GM19240 (cell line): ENCODE measurements around the gene RNF43.
"Not testable (repeated sequence)": the region's sequence is repeated elsewhere in the genome, so short reads cannot be mapped to it uniquely, and the experiment has no call there.

ENCODE experiments used
- DNase-seq: peaks from one replicate; pipeline ENCODE4 v3.0.0; 2011; ENCODE audit warnings: low spot score; ENCODE audit not compliant: insufficient read length

The RNF43 gene

DNA sequence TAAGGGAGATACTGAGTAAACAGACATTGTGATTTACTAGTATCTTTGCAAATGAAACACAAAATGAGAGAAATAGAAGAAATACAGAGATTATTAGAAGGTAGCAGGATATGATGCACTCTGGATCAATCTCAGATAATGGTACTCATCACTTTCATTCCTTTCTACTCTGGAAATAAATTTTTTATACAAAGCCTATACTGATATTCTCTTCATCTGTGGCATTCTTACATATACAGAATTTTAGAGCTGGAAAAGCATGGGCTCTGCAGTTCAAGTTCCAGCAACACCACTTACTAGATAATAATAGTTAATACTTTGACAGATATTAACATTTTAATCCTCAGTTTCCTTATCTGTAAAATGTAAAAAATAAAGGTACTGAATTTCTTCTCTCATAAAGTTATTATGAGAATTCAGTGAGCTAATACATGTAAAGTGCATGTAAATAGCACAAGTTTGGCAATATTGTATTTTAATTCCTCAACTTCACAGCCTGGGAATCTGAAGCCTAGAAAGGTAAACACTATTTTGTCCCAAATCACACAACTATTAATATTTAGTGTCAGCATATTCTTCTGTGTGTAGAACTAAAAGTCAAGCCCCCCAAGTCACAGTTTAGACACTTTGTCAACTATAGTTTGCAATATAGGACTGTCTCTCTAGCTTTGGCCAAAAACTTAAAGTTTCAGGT lies 6.5 kb downstream of the RNF43 start:
- no peak for DNase-seq

- no peak for DNase-seq
Measured at GRCh38 chr17:58409432-58409831, 7.9 kb downstream of the RNF43 start.

DNA sequence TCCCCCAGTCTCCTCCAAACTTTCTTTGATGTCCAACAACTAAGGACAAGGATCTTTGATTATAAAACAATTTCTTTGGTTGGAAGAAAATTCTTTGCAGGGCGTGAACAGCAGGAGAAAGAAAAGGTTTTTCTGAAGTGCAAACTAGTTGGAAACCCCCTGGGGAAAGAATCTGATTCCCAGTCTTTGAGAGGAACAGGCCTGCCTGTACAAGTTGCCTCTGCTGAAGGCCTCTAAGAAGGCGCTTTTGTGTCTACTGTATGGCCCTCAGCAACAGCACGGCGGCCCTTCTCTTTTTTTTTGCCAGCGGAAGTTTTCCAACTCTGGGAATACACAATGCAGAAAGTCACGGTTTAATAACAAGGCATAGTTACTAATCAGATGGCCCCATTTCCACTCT lies 14.0 kb downstream of the RNF43 start:
- DNase-seq = no peak

GRCh38 chr17:58402679-58403078 lies 14.7 kb downstream of the RNF43 start:
- no peak for DNase-seq

DNA sequence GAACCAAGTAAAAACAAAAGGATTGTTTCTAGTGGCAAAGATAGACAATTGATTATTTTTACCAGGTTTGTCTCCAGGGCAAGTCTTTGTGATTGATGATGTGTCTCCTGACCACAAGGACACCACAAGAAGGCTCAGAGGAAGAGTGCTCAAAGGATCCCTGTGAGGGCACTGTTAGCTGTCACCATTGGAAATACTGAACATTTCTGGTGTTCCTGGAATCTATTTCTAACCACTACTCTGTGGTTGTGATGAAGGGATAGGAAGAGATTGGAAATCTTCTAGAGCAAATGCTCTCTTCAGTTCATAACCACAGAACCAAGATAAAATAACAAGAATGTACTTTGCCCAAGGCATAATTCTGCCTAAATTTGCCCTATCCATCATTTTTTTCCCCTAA lies 15.3 kb downstream of the RNF43 start:
- DNase-seq = no peak

DNA sequence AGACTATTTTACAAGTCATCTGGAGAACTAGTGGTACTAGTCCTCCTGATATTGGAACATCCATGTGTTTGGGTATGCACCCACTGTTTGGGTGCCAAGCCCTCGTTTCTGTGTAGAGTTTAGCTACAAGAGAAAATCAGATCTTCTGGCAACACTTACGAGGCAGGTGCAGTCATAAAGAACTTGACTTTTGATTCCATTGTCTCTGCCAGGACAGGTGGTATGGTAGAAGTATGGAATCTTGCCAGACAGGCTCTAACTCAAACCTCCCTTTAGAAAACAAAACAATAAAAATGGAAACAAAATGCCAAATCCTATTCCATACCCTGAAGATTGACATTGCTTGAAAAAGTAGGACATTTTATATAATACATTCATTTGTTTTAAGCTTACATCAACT lies 16.0 kb downstream of the RNF43 start:
- DNase-seq = no peak

DNA sequence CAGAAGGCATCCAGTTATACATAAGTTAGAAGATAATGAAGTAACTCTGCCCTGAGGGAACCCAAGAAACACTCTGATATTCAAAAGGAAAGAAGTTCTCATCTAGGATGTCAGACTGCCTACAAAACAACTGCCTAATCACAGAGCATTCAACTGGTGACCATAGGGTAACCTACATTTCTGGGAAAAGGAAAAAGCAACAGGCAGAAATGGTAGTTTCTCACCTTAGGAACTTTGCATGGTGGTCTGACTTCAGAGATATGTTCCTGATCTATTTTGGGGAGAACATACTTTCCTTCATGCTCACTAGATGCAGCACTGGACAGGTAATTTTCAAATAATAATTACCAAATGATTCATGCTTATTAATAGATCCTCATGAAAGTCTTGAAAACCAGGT lies 16.5 kb downstream of the RNF43 start:
- no peak for DNase-seq

DNA sequence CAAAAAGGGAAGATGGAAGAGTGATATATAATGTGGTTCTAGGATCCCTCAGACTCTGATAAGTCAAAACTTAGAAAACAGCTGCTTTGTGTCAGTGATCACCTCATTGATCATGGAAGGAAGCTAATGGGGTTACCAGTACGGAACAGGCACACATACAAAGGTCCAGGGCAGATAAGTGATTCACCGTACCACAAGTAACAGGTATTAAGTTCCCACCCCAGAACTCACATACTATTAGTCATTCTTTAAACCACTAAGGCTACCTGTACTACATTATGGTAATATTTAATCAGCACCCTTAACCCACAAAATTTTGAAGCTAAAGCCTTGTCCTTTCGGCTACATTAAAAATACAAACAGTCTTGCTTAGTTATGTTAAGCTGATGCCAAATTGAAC lies 17.4 kb downstream of the RNF43 start:
- no peak for DNase-seq

DNA sequence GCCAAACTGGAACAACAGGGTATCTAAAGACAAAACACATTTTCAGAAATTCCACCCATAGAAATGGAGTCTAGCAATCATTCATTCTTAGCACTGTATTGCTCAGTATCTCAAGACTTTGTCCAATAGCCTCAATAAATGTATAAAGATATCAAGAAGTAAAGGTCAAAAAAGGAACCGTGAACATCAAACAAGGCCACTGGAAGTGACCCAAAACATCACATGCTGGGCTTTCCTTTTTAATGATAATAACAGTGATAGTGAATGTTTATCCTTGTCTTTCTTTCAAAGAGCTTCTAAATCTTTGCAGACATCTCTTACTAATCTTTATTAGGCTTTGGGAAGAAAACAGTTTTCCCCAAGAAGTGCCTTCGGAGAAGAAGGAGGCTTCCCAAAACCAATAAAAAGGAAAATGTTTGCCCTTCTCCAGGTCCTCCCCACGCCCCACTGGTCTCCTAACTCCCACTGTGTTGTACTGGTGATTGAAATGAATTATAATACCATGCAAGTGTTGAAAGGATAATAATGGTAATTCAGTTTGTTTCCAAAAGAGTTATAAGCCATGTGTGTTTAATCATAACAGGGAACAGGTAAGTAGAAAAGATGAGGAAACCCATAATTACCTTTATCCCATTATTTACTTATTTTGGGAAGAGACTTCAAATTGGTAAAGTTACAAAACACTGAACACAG lies 18.6 kb downstream of the RNF43 start:
- DNase-seq = no peak

DNA sequence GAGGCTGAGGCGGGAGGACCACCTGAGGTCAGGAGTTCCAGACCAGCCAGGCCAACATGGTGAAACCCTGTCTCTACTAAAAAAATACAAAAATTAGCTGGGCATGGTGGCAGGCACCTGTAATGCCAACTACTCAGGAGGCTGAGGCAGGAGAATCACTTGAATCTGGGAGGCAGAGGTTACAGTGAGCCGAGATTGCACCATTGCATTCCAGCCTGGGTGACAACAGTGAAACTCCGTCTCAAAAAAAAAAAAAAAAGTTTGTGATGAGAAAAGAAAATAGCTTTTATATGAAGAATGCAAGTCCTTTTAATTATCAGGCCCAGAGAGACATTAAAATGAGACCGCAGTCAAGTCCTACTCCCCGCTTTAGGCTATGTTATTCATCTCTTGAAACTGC lies 19.9 kb downstream of the RNF43 start:
- DNase-seq = not testable (repeated sequence)

GRCh38 chr17:58396173-58396572 lies 21.2 kb downstream of the RNF43 start:
- no peak for DNase-seq

GRCh38 chr17:58394534-58395223 lies 22.7 kb downstream of the RNF43 start:
- no peak for DNase-seq

DNA sequence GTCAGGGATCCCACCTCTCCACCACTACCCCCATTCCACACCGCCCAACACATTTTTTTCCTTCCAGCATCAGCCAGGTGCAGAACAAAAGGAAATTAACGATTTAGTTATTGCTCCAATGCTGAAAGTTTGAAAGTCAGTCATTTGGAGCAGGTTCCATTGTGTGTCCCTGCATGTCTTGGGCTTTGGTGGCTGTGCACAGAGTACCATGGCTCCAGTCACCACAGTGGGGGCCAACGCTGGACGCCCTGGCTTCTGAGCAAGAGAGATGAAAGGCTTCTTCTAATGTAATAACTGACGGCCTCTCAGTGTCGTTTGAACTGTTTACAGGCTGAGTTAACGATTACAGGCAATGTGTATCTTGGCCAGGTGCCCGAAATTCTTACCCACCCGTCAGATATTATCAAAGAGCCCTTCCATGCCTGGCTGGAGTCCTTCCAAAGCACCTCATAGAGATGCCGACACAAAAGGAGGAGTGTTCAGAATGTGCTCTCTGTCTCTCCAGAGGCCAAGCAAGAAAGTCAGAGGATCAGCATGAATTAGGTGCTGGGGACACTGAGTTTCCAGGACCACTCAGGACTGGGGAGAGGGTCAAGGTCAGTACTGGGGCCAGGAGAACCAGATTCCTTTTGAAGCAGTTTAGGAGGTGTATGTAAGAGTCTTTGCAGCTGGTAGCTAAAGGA lies 25.9 kb downstream of the RNF43 start:
- no peak for DNase-seq

GRCh38 chr17:58390884-58391283 lies 26.4 kb downstream of the RNF43 start:
- DNase-seq = no peak

- no peak for DNase-seq
Measured at GRCh38 chr17:58388302-58389190, 28.8 kb downstream of the RNF43 start.

- no peak for DNase-seq
Measured at GRCh38 chr17:58387834-58388233, 29.5 kb downstream of the RNF43 start.

DNA sequence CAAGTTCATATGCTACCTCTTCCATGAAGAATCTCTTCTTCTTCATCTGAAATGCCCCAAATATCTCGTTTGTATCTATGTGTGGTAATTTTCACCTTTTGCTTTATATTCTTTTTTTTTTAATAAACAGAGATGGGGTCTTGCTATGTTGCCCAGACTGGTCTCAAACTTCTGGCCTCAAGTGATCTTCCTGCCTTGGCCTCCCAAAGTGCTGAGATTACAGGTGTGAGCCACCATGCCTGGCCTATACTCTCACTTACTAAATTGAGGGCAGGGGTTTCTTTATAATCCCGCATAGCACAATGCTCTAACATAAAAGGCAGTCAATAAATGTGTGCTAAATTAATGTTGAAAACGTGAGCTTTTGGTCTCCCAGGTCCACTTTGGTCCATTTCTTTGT lies 30.6 kb downstream of the RNF43 start:
- no peak for DNase-seq

GRCh38 chr17:58385359-58385899 lies 31.9 kb downstream of the RNF43 start:
- DNase-seq = no peak

DNA sequence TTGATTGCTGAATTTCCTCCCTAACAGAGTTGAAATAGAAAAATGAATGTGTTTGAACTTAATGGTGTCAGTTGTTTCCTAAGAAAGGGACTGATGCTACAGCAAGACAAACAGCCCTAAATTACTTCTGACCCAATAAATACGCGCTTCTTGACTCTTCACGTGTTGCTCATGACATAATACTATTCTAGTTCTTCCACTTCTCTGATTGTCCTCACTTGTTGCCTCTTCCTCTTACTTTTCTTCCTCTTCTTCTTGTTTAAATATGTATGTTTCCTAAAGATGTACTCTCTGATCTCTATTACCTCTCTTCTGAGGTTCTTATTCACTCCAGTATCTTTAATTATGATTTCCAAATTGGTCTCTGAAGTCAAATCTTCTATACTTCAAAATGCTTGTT lies 32.4 kb downstream of the RNF43 start:
- no peak for DNase-seq

DNA sequence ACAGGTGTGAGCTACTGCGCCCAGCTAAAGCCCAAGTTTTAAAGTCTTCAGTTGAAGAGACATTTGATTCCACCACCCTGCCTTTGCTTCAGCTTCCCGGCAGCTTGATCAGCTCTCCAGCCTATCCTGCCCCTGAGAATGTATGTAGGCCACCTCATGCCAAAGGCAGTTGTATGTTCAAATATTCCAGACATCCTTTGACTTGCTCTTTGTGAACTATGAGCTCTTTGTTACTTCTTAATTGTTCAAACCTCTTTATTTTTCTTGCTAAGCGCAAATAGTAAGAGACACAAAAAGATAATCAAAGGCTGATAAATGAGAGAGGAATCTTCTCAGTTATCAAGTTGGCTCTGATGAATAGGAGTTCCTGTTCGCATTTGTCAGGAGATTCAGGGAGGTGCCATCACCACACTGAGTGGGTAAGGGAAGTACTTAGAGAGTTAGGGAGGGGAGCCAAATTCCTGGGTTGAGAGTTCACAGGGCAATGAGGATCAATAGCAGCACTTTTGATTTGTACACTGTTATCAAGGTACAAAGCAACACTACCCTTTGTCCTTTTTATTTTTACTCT lies 33.4 kb downstream of the RNF43 start:
- no peak for DNase-seq

GRCh38 chr17:58382872-58383242 lies 34.5 kb downstream of the RNF43 start:
- no peak for DNase-seq
